Stimulated activated CD4-positive, alpha-beta T cell treated with anti-CD3 and anti-CD28 coated beads, Interleukin-15, amount 100 ng/mL, for 1 hour (primary cell): ENCODE results near the gene NMT1.
"Not testable (repeated sequence)": the region's sequence is repeated elsewhere in the genome, so short reads cannot be mapped to it uniquely, and the experiment has no call there.

Source experiments
- DNase-seq, 2 donors: peaks; one replicate each; pipeline ENCODE4 v3.0.0-alpha.2; 2020; ENCODE audit warnings: low read depth in 1 of 2, low spot score in 1 of 2

NMT1 gene

DNA sequence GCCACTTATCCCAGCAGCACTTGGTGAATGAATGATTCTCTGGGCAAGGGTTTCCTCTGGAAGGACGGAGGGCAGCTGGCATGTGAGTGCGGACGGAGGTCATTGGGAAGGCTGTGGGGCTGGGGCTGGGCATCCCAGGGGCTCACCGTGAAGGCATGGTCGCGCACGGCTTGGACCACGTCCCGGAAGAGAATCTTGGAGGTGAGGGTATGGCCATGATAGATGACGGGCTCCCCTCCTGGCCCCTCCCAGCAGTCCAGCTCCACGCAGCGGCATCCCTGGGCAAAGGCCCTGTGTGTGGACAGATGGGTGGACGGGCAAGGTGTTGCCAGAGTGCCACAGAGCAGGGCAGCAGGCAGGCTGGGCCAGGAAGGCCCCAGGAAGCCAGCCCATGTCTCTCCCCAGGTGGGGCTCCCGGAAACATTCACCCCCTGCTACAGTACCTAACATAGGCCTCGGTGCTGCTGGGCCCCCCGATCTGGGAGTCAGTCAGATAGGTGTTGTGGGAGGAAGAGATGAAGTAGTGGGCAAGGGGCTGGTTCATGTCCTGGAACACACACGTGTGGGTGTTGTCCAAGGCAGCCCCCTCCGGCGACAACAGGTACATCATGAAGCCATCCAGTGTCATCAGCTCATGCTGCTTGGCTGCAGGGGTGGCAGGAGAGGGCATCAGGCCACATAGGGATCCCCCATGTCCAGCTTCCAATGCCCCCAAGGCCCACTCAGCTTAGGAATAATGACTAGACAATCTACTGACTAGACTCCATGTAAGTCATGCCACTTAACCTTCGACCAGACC is 56.9 kb downstream of the NMT1 start:
- DNase-seq: no peak

DNA sequence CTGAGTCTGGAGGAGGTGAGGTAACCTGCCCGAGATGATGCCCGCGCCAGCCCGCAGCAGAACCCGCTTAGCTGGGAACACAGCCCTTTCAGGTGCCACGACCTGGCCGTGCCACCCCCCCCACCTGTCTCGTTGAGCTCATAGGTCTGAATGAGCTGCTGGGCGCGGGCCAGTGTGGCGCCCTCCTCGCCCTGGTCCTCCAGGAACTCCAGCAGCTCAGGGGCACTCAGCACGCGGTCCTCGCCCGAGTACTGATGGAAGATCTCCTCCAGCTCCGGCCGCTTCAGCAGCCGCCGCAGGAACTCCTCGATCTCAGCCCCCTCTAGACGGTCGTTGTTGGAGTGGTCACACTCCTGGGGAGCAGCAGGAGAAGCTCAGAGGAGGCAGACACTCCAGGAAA is 57.6 kb downstream of the NMT1 start:
- no peak for DNase-seq

DNA sequence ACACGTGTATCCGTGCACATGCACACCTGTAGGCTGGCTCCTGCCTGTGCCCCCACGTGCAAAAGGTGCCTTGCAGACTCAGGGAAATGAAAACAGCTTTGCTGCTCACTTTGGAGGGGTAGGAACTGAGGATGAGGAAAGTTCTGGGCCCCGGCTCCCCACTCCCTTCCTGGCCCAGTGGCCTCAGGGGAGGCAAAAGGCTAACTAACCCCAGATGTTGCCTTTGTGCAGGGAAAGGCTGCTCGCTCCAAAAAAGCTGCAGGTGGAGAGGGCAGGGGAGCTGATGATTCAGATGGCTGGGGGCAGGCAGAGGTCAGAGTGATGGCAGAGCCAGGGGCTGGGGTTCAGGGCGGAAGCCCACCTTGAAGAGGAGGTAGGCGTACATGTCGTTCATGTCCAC is 58.8 kb downstream of the NMT1 start:
- DNase-seq: no peak

DNA sequence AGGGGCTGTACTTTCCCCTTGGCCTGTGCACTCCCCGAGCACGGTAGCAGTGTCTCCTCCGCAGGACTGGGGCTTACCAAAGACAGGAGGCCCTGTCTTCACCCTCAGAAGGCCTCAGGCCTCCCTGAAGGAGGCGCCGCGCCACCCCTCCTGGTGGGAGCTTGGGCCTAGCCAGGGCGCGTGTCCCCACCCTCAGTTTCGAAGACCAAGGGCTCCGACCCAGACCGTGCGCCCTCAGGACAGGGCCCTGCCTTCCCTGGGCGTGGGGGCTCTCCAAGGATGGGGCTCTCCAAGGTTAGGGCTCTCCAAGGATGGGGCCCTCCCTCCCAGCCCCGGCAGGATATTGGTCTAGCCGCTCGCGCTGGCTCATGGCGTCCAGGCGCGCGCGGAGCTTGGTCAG is 59.4 kb downstream of the NMT1 start:
- no peak for DNase-seq

DNA sequence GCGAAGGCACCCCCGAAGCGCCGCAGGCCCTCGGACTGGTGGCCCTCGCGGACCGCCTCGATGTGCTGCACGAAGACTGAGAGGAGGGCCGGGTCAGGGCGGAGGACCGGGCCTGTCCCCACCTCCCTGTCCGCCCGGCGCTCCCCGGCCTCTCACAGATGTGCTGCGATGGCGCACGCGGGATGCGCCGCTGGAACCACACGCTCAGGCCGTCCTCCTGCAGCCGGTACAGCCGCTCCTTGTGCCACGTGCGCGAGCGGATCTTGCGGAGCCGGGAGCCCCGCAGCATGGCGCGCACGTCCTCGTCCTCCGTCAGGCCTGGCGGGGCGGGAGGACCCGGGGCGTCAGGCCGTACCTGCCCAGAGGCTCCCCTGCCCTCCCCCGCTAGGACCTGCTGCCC is 59.9 kb downstream of the NMT1 start:
- DNase-seq: no peak

DNA sequence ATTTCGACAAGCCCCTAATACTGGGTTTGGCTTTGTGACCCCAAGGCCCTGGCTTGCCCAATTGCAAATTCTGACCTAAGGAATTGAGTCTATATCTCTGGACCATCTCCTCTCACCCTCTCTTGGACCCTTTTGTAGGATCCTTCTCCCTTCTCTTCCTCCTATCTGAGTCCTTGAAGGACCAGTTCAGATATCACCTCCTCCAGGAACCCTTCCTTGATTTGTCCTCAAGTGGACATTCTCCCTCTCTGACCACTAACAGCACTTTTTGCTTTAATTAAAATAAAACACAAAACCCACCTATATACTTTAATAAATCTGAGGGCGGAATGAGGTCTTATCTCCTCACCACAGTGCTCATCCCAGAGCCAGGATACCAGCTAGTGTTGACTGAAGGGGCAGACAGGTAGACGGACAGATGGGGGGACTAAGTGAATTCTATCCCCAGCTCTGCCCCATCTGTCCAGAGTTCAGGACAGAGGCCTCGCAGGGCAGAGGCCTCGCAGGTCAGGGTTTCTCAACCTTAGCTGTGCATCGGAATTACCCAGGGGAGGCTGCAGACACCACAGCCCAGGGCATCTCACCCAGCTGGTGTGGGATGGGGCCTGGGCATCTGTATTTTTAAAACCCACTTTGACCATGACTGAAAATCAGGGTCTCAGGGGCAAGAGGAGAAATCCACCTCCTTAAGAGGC is 62.1 kb downstream of the NMT1 start:
- no peak for DNase-seq

DNA sequence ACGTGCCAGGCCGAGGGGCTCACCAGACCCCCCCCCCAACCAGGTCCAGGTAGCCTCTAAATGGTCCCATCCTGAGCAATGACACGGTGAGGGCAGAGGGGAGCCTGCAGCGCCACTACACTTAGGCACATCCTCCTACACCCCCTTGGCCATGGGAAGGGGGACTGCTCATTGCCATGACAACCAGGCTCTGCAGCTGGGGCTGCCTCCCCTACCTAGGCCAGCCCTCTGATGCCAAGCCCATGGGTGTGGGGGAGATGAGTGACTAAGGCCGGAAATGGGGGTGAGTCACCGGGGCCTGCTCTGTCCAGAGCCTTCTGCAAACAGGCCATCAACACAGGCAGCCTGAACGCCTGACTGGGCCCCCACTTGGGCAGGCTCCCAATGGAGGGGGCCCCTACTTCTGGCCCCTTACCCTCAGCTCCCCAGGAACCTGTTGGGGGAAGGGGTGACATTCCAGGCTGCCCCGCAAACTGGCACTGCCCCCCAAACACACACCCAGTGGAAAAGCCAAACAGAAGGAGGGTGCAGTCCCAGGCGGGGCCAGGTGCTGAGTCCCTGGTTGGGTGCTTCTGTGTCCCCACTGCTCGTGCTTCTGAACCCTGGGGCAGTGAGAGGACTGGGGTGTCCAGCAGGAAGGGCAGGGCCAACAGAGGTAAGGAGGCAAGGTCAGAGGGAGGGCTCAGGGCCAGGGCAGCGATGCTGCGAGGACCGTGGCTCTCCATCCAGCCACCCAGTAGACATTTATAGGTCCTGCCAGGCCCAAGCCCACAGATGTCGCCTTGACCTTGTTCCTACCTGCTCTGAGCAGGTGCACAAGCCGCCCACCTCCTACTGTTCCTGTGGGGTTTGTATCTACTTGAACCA is 63.0 kb downstream of the NMT1 start:
- DNase-seq: no peak

DNA sequence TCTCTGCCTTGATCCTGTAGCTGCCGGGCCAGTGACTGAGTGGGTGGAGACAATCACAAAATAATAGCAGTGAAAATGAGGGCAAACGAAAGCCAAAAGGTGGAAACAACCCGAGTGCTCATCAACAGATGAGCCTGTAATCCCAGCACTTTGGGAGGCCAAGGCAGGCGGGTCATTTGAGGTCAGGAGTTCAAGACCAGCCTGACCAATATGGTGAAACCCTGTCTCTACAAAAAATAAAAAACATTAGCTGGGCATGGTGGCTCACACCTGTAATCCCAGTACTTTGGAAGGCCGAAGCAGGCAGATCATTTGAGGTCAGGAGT is 63.6 kb downstream of the NMT1 start:
- not testable (repeated sequence) for DNase-seq

DNA sequence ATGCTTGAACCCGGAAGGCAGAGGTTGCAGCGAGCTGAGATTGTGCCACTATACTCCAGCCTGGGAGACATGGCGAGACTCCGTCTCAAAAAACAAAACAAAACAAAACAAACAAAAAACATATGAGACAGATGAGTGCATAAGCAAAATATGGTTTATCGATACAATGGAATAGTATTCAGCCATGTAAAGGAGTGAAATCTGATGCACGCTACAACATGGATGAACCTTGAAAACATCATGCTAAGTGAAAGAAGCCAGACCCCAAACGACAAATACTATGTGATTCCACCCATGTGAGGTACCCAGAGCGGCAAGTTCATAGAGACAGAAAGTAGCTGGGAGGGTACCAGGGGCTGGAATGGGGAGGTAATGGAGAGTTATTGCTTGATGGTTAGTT is 64.4 kb downstream of the NMT1 start:
- DNase-seq: no peak

DNA sequence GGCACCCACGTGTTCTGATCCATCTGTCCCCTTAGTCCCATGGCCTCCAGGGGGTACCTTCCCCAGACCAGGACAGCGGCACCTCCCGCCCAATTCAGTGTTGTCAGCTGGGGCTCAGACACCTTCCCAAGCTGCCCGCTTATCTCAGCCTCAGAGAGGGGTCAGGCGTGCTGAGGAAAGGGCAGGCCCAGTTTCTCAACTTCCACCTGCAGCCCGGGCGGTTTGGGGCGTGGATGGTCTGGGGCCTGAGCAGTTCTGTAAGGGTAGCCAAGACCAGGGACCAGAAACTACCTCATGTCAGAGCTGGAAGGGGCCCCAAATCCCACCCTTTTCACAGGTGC is 66.1 kb downstream of the NMT1 start:
- no peak for DNase-seq

DNA sequence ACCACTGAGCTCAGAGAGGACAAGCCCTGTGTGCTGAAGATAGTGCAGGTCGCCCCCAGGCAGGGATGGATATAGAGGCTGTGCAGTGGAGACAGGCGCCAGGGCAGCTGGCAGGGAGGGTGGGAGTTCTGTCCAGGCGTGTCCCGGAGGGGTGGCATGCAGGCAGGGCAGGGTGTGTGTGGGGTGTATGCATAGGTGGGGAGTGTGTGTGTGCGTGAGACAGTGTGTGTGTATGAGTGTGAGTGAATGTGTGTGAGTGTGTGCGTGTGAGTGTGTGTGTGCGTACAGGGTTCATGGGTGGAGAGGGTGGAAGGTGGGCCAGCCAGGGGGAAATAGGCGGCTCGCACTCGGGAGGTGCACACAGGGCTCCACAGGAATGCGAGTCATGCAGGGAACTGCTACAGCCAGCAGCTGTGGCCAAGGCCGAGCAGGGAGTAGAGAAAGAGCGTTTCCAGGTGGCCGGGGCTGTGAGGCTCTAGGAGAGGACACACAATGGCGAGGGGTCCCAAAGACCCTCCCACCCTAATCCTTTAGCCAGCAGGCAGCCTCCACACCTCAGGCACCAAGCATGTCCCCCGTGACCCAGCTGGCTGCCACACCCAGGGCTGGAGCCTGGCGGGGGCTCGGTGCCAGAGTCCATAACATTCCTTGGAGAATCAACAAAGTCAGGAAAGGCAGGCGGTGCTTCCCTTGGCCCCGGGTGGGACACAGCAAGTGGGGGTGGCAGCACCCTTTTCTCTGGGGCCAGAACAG is 66.6 kb downstream of the NMT1 start:
- DNase-seq: no peak

DNA sequence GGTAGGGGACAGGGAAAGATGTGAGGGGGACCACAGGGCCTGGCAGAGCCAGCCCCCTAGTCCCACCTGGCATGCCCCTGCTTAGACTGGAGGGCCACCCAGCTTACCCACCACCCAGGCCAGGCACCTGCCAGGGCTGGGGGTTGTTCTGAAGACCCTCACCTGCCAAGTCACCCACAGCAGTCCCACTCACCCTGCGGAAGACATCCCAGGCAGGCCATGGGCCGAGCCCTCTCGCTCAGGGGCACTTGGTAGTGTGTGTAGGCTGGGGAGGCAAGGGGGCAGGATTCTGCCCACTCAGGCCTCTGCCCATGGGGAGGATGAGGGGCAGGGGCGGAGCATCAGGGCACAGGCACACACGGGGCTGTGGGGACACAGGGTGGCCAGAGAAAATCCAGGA is 67.2 kb downstream of the NMT1 start:
- no peak for DNase-seq

DNA sequence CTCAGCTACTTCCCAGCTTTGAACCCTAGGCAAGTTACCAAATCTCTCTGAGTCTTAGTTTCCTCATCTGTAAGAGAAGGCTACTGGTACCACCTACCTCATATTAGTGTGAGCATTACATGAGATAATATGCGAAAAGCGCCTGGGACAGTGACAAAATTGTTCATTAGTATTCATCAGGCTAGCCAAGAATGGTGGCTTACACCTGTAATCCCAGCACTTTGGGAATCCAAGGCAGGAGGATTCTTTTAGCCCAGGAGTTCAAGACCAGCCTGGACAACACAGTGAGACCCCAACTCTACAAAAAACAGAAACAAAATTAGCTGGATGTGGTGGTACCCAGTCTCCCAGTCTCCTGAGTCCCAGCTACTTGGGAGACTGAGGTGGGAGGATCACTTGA is 67.9 kb downstream of the NMT1 start:
- DNase-seq: no peak

DNA sequence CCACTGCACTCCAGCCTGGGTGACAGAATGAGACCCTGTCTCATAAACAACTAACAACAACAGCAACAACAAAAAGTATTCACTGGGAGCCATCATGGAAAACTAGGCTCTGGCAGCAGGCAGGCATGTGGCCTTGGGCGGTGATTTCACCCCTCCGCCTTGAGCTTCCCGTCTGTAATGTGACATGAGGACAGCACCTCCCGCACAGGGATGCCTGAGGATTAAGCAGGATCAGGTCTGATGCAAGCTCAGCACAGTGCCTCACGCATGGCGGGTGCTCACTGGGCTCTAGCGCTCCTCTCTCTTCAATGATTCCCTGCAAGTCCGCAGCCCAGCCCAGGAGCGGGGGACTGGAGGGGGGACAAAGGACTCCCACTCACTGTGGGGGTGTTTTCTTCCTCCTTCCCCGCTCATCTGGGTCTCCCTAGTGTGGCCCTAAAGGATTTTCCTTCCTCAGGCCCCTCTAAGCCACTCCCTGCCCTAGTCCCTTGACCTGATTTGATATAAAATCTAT is 68.4 kb downstream of the NMT1 start:
- no peak for DNase-seq

DNA sequence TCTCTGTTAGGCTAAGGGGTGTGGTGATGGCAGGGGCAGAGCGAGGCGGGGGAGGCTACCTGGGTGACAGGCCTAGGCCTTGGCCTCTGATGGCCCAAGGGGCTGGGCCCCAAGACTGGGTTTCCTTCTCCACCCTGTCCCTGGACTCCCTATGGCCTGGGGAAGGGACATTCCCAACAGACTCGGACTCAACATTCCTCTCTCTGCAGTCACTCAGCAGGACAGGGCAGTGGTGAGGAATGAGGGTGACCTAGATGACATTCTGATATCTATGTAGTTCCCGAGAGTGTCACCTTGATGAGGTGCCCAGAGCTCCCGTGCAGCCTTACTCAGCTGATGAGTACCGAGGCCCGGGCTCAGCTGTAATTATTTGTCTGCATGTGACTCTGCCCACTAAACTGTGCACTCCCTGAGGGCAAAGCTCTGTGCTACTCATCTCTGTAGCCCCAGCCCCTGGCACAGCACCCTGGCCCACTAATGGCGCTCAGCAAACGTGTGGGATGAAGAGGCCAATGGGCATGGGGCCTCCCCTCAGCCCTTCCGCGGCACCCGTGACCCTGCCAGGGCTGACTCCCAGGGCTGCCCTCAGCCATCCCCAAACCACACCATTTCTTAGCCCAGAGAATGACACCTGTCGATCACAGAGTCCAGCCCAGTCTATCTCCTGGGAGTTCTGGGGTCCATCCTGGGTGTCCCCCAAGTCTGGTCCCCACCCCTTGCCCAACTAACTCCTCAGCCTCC is 69.0 kb downstream of the NMT1 start:
- no peak for DNase-seq

DNA sequence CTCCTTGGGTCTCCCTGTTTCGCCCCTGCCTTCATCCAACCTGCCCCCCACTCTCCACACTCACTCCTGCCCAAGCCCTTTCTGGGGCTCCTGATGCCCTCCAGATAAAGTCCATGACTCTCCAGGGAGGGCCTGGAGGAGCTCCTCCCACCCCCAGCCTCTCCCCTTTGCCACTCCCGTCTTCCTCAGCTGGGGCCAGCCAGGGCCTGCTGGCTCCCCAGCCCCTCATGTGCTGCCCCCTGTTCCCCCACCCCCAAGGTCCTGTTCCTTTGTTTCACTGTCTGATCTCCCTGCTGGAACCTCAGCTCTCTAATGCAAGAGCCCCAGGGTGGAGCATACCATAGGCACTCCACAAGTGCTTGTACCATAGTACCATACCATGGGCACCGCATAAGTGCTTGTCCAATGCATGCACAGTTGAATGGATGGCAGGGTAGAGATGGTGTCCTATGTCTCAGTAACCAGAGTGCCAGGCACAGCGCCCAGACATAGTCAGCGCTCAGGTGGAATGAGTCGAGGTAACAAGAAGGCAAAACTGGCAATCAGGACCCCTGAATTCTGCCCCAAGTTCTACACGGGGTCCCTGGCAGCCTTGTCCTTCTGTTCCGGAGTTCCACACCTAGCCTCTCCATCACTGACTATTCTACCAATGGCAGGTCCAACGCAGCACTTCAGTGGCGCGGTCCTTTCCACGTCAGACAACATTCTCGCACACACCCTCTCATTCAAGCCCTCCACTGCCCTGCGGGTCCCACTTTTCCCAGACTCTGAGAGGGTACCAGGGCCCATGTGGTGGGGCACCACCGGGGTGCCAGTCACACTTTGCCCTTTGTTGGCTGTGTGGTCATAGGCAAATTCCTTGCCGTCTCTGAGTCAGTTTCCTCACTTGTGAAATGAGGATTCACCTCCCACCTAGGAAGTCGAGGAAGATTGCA is 69.8 kb downstream of the NMT1 start:
- DNase-seq: no peak

DNA sequence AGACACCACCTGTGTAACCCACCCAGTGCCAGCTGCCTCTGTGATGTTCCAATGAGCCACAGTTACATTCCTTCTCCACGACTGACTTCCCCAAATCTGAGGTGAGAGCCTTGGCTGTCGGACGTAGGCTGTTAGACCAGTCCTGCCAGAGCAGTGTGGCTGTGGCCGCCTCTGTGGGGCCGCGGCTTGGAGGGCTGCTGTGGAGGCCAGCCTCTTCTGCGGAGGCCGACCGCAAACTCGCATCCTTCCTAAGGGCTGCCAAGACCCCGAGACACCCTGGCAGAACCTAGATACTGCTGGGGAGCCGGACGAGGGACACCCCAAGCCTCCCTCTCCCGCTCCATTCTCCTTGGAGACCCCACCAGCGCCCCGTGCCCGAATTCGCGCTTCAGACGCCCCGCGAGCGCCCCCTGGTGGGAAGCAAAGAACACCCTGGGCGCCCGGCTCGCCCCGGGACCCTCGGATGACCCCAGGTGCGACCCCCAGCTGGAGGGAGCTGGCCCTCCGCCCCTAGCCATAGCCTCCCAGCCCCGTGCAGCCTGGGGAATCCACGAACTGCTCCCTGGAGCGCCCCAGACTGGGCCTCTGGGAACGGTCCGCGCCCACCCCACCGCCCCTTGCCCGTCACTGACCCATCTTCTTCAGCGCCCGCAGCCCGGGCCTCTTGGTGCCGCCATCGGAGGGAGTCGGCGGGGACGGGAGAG is 70.7 kb downstream of the NMT1 start:
- DNase-seq: peak; percentile 22 to 47

DNA sequence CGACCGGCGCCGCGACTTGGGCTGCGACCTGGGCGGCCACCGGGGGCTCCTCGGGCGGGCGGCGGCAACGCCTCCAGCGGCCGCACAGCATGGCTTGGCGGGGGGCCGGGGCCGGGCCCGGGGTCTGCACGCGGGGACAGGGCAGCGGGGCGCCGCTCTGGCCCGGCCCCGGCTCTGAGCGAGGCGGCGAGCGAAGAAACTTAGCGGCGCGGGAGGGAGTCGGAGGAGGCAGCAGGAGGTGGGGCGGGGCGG is 71.1 kb downstream of the NMT1 start, which contains the start of gene PLCD3:
TSS of gene PLCD3 (minus strand) at position 196 of the 252 bp plus-strand sequence. CDS start at position 91, 105 bp downstream.
- DNase-seq: no peak
